Stimulated activated CD4-positive, alpha-beta T cell treated with anti-CD3 and anti-CD28 coated beads, TNF-alpha, amount 100 ng/mL, for 4 hours (primary cell): ENCODE results near the gene EPN1.

ENCODE experiments used
- DNase-seq, 3 experiments: peaks; one replicate each; pipeline ENCODE4 v3.0.0-alpha.2; 2020; ENCODE audit warnings: low read depth in 3 of 3

EPN1 gene

GRCh38 chr19:55660991-55661390 lies 14.0 kb upstream of the EPN1 start:
- DNase-seq, result no peak

- DNase-seq, result no peak
Measured at GRCh38 chr19:55661826-55662225, 13.2 kb upstream of the EPN1 start.

DNA sequence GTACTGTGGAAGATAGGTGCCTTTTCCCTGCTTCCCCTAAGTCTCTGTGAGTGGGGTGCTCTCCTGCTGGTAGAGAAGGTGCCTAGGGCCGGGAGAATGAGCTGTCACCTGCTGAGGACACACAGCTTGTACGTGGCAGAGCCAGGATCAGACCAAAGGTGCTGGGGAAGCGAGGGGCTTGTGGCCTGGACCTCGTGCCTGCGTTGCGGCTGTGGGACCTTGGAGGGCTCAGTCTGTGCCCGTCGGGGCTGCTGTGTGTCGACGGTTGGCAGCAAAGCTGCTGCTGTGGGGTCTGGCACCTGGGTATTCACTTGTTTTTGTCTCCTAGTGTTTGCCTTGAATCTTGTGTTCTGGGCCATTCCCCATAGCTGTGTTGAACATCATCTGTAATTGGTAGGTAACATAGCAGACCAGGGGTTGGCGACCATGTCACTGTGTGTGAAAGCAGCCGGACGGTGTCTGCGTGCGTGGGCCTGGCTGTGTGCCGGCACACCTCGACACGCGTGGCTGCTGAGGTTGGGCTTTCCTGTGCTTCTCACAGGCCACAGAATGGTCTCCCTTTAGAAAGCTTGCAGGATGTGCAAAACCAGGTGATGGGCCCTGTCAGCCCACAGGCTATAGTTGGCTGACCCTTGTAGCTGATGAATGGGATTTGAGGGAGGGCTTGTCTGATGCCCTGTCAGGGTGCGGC lies 11.0 kb upstream of the EPN1 start:
- DNase-seq, result no peak

- no peak for DNase-seq
Measured at GRCh38 chr19:55666343-55667005, 8.6 kb upstream of the EPN1 start.

GRCh38 chr19:55667006-55667381 lies 8.0 kb upstream of the EPN1 start:
- DNase-seq, result no peak

- DNase-seq, result no peak
Measured at GRCh38 chr19:55667511-55667910, 7.5 kb upstream of the EPN1 start.

GRCh38 chr19:55667958-55668357 lies 7.1 kb upstream of the EPN1 start:
- DNase-seq, result no peak

DNA sequence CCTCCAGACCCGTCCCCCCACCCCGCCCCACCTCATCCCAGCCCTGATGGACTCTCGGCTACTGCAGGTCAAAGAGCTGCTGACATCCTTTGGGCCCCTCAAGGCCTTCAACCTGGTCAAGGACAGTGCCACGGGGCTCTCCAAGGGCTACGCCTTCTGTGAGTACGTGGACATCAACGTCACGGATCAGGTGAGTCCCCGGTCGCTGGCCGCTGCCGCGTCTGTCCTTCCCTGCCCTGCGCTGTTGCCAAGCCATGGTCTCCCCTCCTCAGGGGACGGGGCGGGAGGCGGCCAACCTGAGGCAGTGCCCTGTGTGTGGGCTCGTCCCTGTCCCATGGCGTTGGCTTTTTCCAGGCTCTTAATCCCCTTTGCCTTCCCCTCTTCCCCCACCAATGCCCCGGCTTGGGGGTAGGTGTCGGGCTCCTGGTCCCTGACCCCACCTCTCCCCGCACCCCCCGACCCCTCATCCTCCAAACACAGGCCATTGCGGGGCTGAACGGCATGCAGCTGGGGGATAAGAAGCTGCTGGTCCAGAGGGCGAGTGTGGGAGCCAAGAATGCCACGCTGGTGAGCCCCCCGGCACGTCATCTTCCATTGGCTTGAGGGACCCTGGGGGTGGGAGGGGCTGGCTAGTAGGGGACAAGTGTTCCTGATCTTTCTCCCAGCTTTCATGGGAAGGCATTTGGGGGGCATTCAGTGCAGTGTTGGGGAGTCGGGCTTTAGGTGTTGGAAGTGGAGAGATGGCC lies 6.2 kb upstream of the EPN1 start:
- no peak for DNase-seq

- no peak for DNase-seq
Measured at GRCh38 chr19:55669418-55670279, 5.4 kb upstream of the EPN1 start.

DNA sequence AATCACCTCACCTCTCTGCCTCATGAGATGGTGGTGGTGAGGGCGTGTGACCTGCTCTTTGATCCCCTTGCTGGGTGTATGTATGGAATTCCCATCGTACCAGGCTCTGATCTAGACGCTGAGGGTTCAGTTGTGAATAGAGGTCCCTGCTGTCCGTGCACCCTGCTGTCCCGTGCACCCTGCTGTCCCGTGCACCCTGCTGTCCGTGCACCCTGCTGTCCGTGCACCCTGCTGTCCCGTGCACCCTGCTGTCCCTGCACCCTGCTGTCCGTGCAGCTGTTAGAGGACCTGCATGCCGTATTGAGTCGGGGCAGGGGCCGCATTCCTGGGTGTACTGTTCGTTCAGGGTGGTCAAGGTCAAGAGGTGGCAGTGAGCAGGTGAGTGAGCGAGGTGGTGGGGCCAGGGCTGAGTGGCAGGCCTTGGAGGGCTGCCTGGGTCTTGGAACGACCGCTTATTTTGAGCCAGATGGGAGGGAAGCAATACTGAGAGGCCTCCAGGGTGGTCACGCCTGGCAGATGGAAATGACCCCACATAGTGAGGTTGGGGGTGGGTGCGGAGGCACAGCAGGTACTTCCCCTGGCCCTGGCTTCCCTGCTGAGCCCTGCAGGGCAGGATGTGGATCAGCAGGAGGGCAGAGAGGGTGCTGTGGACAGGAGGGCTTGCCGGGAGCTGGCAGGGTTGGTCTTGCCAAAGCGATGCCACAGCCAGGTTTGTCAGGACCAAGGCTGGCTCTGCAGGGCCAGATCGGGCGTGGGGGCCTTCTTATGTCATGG lies 4.6 kb upstream of the EPN1 start:
- DNase-seq, result no peak

- no peak for DNase-seq
Measured at GRCh38 chr19:55671054-55671378, 4.0 kb upstream of the EPN1 start.

DNA sequence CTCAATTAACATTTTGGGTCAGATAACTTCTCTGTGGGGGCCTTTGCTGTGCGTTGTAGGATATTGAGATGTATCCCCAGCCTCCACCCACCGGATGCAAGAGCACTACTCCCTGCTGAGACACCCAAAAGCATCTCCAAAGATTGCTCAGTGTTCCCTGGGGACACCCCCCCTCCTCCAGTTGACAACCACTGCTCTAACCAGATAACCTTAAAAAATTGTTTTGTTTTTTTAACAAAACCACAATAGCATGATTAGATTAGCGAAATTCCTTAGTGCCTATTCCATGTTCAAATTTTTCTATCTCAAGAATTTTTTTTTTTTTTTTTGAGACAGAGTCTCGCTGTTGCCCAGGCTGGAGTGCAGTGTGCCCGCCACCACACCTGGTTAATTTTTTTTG lies 2.6 kb upstream of the EPN1 start:
- DNase-seq, result no peak

GRCh38 chr19:55673465-55673864 lies 1.6 kb upstream of the EPN1 start:
- DNase-seq, result no peak

- DNase-seq, result no peak
Measured at GRCh38 chr19:55673889-55674288, 1.1 kb upstream of the EPN1 start.

GRCh38 chr19:55674459-55674840 lies 576 bp upstream of the EPN1 start:
- DNase-seq, result no peak

DNA sequence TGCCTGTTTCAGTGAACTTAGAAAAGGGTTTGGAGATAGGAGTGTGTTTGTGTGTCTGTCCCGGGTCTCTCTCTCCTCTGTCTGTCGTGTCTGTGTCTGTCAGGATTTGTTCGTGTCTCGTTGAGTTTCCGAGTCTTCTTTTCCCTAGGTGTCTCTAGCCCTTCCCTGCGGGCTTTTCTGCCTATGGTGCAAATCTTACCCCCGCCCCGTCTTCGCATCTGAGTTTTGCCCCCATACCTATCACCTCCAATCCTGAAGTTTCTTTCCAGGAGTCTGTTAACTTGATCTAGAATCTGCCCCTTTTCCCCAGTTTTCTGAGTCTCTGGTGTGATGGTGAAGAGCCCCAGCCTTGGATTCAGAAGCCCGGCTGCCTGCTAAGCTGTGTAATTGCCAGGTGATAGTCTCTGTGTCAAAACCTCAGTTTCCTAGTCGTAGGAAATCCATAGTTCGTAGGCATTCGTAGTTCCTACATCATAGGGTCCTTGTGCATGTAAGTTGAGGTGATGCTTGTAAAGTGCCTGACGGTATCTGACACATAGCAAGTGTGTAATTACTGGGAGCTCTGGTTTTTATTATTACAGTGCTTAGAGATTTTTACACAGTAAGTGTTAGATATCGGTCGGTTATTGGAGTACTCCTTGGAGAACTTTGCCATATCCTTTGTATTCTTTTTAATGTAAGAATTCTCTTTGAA lies 782 bp downstream of the EPN1 start:
- DNase-seq, result no peak

- no peak for DNase-seq
Measured at GRCh38 chr19:55676383-55676782, 1.4 kb downstream of the EPN1 start.

DNA sequence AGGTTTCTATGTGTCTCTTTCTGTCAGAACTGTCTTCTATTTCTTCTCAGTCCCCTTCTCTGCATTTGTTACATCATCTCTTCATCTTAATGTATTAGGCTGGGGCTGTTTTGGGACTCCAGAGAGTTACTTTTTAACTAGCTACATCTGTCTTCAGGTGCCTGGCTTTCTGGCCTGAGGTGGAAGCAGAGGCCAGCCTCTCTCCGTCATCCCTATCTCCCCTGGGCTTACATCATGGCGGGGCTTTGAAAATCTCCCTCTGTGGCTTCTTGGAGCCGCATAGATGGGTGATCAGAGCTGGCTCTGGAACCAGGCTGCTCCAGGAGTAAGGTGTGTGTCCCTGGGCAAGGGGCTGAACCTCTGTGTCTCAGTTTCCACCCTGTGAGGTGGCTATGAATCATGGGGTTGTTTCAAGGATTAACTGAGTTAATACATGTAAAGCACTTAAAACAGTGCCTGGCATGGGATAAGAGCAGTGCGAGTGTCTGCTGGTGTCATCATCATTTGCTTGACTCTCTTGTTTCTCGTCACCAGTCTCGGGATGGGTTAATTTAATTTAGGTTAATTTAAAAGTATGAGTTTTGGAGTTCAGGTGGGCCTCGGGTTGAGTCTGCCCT lies 2.0 kb downstream of the EPN1 start:
- no peak for DNase-seq

DNA sequence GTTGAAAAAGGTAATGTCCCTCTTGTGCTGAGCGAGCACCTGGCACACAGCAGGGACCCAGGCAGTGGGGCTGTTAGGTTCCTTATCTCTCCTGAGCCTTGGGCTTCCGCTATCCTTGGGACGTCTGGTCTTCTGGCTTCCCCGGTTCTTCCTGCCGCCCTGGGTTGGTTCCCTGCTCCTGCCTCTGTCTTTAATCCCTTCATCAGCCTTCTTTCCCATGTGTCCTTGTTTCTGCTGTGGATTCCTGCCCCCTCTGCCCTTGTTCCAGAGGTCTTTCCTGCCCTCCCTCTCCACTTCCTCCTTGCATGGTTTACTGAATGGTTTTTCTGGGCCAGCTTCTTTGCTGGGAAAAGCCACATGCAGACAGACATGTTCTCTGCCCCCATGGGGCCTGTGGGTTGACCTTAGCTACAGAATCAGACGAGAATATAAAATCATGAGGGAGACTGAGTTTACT lies 2.6 kb downstream of the EPN1 start:
- DNase-seq, result no peak

- no peak for DNase-seq
Measured at GRCh38 chr19:55678121-55678671, 3.2 kb downstream of the EPN1 start.
